K562 (cell line): ENCODE measurements around the gene DCTN5. TPM values are rescaled to one million over a fixed set of nuclear protein-coding genes. Genes with fewer than 3 reads are reported as not detected.

Experiments
- ELF2 ChIP-seq: fragments of 250-450 bp; sonication (Bioruptor Pico); IDR thresholded peaks from 2 replicates; pipeline ENCODE4 v1.5.0; 2021; ENCODE audit warnings: mild to moderate bottlenecking
- MGA ChIP-seq: fragments of 450-650 bp; IDR thresholded peaks from 2 replicates; pipeline ENCODE4 v1.6.1; 2016; ENCODE audit warnings: mild to moderate bottlenecking, moderate library complexity
- MXD1 ChIP-seq: fragments of 250-450 bp; sonication (Bioruptor Pico); IDR thresholded peaks from 2 replicates; pipeline ENCODE4 v1.8.0; 2021; ENCODE audit warnings: borderline replicate concordance, mild to moderate bottlenecking, moderate library complexity; ENCODE audit not compliant: poor library complexity, severe bottlenecking
- NKRF ChIP-seq: fragments of 450-650 bp; IDR thresholded peaks from 2 replicates; pipeline ENCODE4 v1.6.1; 2016; ENCODE audit warnings: borderline replicate concordance
- TEAD4 ChIP-seq, 2 experiments: sonication (generic) in 1 of 2; formaldehyde crosslinking in 1 of 2; IDR thresholded peaks; 2 replicates each; pipeline versions ENCODE4 v1.6.1 to v1.8.0; 2012 to 2022; ENCODE audit warnings: borderline replicate concordance in 1 of 2, inconsistent platforms in 1 of 2, low read length in 1 of 2, mild to moderate bottlenecking in 1 of 2, missing genetic modification reagents in 1 of 2
- ZNF592 ChIP-seq: fragments of 450-650 bp; IDR thresholded peaks from 2 replicates; pipeline ENCODE4 v1.6.1; 2017; ENCODE audit warnings: antibody characterized with exemption, mild to moderate bottlenecking
- polyA plus RNA-seq, 8 experiments: library from polyadenylated mRNA; depleted of rRNA in 4 of 8; stranded (reverse) in 5 of 8; unstranded in 3 of 8; fragments of >200 nt; fragmentation: Nextera tagmentation in 2 of 8; fragmentation: Illumina TruSeq in 1 of 8; extraction: Ambion mirVana in 2 of 8; extraction: Trizol in 1 of 8; gene quantifications; 2 replicates each; pipeline versions ENCODE4 v1.2.1 to v1.2.3, GENCODE V29; 2011 to 2014; ENCODE audit warnings: inconsistent platforms in 1 of 8, missing spikeins in 1 of 8
- total RNA-seq, 7 experiments: library from RNA; depleted of rRNA in 6 of 7; stranded (reverse); fragments of >200 nt in 6 of 7; fragmentation: Illumina TruSeq in 2 of 7; extraction: Trizol in 2 of 7; gene quantifications; 2 replicates each; pipeline versions ENCODE4 v1.2.1 to v1.2.3, GENCODE V29; 2011 to 2021; ENCODE audit warnings: low replicate concordance in 1 of 7

DCTN5 gene
- total and polyA plus RNA-seq, 9 of the 15 experiments (the other 6 are each of a cell fraction or from before 2014, with no cell fraction given) = 35.8 to 149 (median 75.9) TPM

- TF ChIP-seq ZNF592 (no peak; the same call in 1 of the 2 replicates), MGA (no peak), NKRF (peak; percentile 88; the same call in 1 of the 2 replicates), ELF2 (CRISPR knock-in tag) (no peak), MXD1 (CRISPR knock-in tag) (no peak), TEAD4 (IDR thresholded peaks at IDR 0.05; ENCODE audit: low read length) (no peak), TEAD4 (CRISPR knock-in tag; IDR thresholded peaks at IDR 0.05; ENCODE audit: borderline replicate concordance) (no peak)
These were observed 45.1 kb upstream of the DCTN5 start, which contains the start of gene NDUFAB1 (continued) for GRCh38 chr16:23595951-23596720.
